BE2C (cell line): Measurements from ENCODE around the gene PTPRG.

ENCODE experiments used
- DNase-seq: peaks from one replicate; pipeline ENCODE4 v3.0.0-alpha.2; 2020
- H3K27me3 ChIP-seq: fragments of 250-450 bp; sonication (Bioruptor Pico); 2 replicates; pipeline ENCODE4 v1.5.1; 2020; ENCODE audit warnings: mild to moderate bottlenecking
- H3K36me3 ChIP-seq: fragments of 250-450 bp; sonication (Bioruptor Pico); 2 replicates; pipeline ENCODE4 v1.5.1; 2020; ENCODE audit warnings: mild to moderate bottlenecking
- H3K4me1 ChIP-seq: fragments of 250-450 bp; sonication (Bioruptor Pico); 2 replicates; pipeline ENCODE4 v1.5.1; 2020
- H3K4me3 ChIP-seq: 2 replicates; pipeline ENCODE4 v1.5.1; 2011; ENCODE audit warnings: low read depth, low read length
- H3K9me3 ChIP-seq: fragments of 250-450 bp; sonication (Bioruptor Pico); 2 replicates; pipeline ENCODE4 v1.5.1; 2020
- TF ChIP-seq, protein P1 (sequence below): IDR thresholded peaks from 2 replicates; pipeline ENCODE4 v1.5.1; 2012; ENCODE audit warnings: mild to moderate bottlenecking, low read depth, low read length

The PTPRG gene

GRCh38 chr3:62113092-62113491 lies 551.7 kb downstream of the PTPRG start:
- no peak for DNase-seq
- peaks cover 5% of the 10 kb centered on the region for H3K27me3 ChIP-seq
- no peak overlapping the region for H3K4me3 ChIP-seq
- H3K9me3 ChIP-seq: no peaks in the 10 kb centered on the region
- H3K36me3 ChIP-seq: no peaks in the 10 kb centered on the region
- H3K4me1 ChIP-seq: no peaks in the 10 kb centered on the region
- TF ChIP-seq, protein P1, sequence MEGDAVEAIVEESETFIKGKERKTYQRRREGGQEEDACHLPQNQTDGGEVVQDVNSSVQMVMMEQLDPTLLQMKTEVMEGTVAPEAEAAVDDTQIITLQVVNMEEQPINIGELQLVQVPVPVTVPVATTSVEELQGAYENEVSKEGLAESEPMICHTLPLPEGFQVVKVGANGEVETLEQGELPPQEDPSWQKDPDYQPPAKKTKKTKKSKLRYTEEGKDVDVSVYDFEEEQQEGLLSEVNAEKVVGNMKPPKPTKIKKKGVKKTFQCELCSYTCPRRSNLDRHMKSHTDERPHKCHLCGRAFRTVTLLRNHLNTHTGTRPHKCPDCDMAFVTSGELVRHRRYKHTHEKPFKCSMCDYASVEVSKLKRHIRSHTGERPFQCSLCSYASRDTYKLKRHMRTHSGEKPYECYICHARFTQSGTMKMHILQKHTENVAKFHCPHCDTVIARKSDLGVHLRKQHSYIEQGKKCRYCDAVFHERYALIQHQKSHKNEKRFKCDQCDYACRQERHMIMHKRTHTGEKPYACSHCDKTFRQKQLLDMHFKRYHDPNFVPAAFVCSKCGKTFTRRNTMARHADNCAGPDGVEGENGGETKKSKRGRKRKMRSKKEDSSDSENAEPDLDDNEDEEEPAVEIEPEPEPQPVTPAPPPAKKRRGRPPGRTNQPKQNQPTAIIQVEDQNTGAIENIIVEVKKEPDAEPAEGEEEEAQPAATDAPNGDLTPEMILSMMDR: no peak

- Histone ChIP-seq H3K27me3 (peaks cover 8% of the 10 kb centered on the region), H3K4me3 (no peak overlapping the region), H3K9me3 (no peaks in the 10 kb centered on the region), H3K36me3 (no peaks in the 10 kb centered on the region), H3K4me1 (no peaks in the 10 kb centered on the region)
- TF ChIP-seq, protein P1: no peak
- no peak for DNase-seq
Measured at GRCh38 chr3:62114763-62115162, 553.4 kb downstream of the PTPRG start.

DNA sequence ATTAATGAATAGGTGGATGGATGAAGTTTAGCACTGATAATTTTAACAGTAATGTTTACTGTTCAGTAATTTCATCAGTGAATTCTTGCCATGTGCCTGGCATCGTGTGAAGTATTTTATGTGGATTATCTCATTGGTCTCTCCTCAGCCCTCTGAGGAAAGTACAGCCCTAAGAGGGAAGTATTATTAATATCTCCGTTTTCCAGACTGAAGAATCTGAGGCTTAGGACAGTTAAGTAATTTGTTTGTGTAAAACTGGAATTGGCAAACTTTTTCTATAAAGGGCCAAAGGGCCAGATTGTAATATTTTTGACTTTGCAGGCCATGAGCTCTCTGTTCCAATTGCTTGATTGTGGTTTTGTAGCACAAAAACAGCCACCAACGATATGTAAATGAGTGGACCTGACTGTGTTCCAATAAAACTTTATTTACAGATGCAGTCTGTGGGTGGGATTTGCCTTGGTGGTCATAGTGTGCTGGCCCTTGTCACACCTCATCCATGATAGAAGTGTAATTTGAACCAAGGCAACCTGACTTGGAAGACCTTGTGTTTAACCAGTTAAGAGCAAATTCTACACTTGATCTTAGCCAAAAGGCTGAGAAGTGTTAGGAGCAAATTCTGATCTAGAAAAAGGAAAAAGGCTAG lies 556.7 kb downstream of the PTPRG start:
- TF ChIP-seq, protein P1: no peak
- H3K27me3 ChIP-seq: peaks cover 18% of the 10 kb centered on the region
- no peaks in the 10 kb centered on the region for H3K36me3 ChIP-seq
- H3K4me1 ChIP-seq: no peaks in the 10 kb centered on the region
- no peak for DNase-seq
- no peak overlapping the region for H3K4me3 ChIP-seq
- H3K9me3 ChIP-seq: no peaks in the 10 kb centered on the region

DNA sequence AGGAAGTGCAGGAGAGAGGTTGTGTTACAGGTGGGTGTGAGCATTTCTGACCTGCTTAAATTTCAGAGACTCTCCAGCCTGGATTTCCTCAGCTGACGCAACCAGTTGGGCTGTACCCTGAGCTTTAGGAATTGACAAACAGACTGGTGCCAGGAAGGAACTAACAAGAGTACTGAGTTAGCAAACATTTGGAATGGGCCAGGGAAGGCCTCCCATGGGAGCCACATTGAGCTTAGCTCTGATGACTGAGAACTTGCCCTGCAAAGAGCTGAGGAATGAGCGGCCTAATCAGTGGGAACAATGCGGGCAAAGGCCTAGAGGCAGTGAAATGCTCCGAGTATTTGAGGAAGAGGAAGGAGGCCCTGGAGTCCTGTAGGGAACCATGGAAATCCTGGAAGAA lies 557.8 kb downstream of the PTPRG start:
- Histone ChIP-seq H3K9me3 (no peaks in the 10 kb centered on the region), H3K4me3 (no peak overlapping the region), H3K4me1 (no peaks in the 10 kb centered on the region), H3K27me3 (peaks cover 20% of the 10 kb centered on the region), H3K36me3 (no peaks in the 10 kb centered on the region)
- TF ChIP-seq, protein P1: no peak
- DNase-seq: no peak

GRCh38 chr3:62122819-62123218 lies 561.4 kb downstream of the PTPRG start:
- peaks cover 38% of the 10 kb centered on the region for H3K27me3 ChIP-seq
- no peaks in the 10 kb centered on the region for H3K9me3 ChIP-seq
- H3K36me3 ChIP-seq: no peaks in the 10 kb centered on the region
- H3K4me3 ChIP-seq: no peak overlapping the region
- no peaks in the 10 kb centered on the region for H3K4me1 ChIP-seq
- TF ChIP-seq, protein P1: no peak
- no peak for DNase-seq

DNA sequence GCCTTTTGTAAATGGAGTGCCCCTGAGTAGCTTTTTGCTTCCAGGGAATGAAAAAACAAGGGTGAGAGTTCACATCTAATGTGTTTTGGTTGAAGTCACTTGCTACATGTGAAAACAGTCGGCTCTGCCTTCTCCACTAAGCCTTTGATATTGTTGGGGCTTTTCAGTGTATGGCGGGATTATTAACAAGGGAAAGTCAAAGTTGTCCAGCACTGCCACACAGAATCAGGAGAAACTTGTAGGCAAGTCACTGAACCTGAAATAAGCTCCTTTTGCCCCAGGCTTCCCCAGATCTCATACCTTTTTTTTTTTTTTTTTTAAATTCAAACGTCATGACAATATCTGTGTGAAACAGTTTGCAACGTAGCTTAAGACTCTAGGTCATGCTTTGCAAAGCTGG lies 564.0 kb downstream of the PTPRG start:
- Histone ChIP-seq H3K36me3 (no peaks in the 10 kb centered on the region), H3K27me3 (peaks cover 42% of the 10 kb centered on the region), H3K9me3 (no peaks in the 10 kb centered on the region), H3K4me3 (no peak overlapping the region), H3K4me1 (no peaks in the 10 kb centered on the region)
- TF ChIP-seq, protein P1: no peak
- DNase-seq: no peak
